Sciatic nerve (tissue), 2 donors: ENCODE data around the gene MPRIP. TPM values are rescaled to one million over a fixed set of nuclear protein-coding genes. Genes with fewer than 3 reads are reported as not detected.
"Not testable (repeated sequence)": the region's sequence is repeated elsewhere in the genome, so short reads cannot be mapped to it uniquely, and the experiment has no call there.

Experiments
- ATAC-seq: fragments of 200-7000 bp; cut with Tn5 transposase; one replicate; pipeline ENCODE4 v1.9.1; 2020; ENCODE audit warnings: mild to moderate bottlenecking, moderate library complexity
- DNase-seq: peaks from one replicate; pipeline ENCODE4 v3.0.0-alpha.2; 2020; ENCODE audit warnings: low spot score
- intact Hi-C: fragments of 100-400 bp; cut with DNase I; formaldehyde crosslinking; loops from one replicate; pipeline ENCODE4 v1.14.2; 2022
- total RNA-seq: library from RNA; stranded (reverse); fragmentation: NEBNext Ultra II Directional; extraction: Animal tissue kit (Norgen Biotek cat#: 25700); gene quantifications from one replicate; pipeline ENCODE4 v1.2.1, GENCODE V29; 2021
- donor health status: DM: no; HTN: no; CAD: no.
- donor health status: DM: no; HTN: no; CAD: no.

Gene MPRIP
- 500 TPM for total RNA-seq

GRCh38 chr17:17042384-17042736 lies at the start of gene MPRIP:
Gene MPRIP, plus strand, starts transcription at chr17:17042457. Its CDS starts 392 bp downstream, at chr17:17042849.
- no peak for ATAC-seq
- DNase-seq = no peak
- intact Hi-C loops = no loop called here

- ATAC-seq (no peak), DNase-seq (no peak)
- intact Hi-C loops = no loop called here
Observed at GRCh38 chr17:16994631-16995030, 47.6 kb upstream of the MPRIP start.

- DNase-seq = no peak
- intact Hi-C loops = no loop called here
- ATAC-seq = no peak
Observed at GRCh38 chr17:16995930-16996329, 46.3 kb upstream of the MPRIP start.

GRCh38 chr17:16996726-16997125 lies 45.5 kb upstream of the MPRIP start:
- DNase-seq, intact Hi-C loops, ATAC-seq: not testable (repeated sequence)

DNA sequence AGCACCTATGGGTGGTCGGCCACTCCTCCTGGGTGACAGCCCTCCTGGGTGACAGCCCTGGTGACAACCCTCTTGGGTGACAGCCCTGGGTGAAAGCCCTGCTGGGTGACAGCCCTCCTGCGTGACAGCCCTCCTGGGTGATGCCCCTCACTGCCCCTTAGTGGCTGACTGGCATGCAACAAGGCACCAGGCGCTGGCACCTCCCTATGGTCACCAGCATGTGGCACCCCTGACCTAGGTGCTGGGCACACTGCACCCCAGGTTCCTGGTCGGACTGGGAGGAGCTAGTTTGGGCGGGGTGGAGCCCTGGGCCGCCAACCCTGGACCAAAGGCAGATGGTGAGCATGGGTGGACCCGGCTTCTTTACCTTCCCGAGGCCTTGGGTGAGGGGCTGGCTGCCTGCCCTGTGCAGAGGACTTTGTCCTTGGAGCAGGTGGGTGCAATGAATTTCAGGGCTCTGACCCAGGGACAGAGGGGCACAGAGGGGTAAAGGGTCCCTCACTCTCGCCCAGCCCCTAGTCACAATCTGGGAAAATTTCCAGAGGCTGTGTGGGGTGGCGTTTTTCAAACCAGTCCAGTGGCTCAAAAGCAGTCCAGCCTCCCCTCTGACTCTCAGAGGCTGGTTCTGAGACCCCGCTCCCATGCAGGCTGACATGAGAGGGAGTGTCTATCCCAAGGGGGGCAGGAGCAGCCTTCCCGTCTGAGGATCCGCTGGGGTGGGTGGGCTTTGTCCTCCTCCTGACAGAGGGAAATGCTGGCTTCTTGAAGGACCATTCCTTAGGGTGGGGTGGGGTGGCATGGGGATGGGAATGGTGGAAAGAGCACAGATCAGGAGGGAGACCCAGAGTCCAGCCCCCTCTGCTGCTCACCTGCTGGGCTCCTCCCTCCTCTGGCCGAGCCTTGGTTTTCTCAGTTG lies 44.5 kb upstream of the MPRIP start:
- intact Hi-C loops = no loop called here
- no peak for ATAC-seq

GRCh38 chr17:16999931-17000625 lies 42.2 kb upstream of the MPRIP start:
- intact Hi-C loops = no loop called here
- ATAC-seq (no peak), DNase-seq (no peak)

More for the DNA sequence above, 44.5 kb upstream of the MPRIP start:
- DNase-seq = no peak

- ATAC-seq = peak; percentile 16
Observed at GRCh38 chr17:17001076-17001777, 41.0 kb upstream of the MPRIP start.

DNA sequence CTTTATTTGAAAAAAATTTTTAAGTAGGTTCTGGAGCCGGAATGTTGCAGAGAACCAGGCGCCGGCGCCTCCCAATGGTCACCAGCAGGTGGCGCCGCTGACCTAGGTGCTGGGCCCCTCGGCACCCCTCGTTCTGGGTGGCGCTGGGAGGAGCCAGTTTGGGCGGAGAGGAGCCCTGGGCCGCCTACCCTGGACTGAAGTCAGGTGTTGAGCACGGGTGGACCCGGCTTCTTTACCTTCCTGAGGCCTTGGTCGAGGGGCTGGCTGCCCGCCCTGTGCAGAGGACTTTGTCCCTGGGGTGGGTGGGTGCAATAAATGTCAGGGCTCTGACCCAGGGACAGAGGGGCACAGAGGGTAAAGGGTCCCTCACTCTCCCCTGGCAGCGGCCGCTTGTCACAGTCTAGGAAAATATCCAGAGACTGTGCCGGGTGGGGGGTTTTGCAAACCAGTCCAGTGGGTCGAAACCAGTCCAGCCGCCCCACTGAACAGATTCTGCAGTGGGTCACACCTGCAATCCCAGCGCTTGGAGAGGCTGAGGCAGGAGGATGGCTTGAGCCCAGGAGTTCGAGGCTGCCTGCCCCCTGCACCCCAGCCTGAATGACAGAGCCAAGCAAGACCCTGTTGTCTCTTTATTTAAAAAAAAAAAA lies 40.3 kb upstream of the MPRIP start:
- intact Hi-C loops = no loop called here
- DNase-seq = peak; percentile 90
- peak; percentile 90 for ATAC-seq

More at GRCh38 chr17:17001076-17001777, 41.0 kb upstream of the MPRIP start:
- DNase-seq = no peak
- intact Hi-C loops = no loop called here

DNA sequence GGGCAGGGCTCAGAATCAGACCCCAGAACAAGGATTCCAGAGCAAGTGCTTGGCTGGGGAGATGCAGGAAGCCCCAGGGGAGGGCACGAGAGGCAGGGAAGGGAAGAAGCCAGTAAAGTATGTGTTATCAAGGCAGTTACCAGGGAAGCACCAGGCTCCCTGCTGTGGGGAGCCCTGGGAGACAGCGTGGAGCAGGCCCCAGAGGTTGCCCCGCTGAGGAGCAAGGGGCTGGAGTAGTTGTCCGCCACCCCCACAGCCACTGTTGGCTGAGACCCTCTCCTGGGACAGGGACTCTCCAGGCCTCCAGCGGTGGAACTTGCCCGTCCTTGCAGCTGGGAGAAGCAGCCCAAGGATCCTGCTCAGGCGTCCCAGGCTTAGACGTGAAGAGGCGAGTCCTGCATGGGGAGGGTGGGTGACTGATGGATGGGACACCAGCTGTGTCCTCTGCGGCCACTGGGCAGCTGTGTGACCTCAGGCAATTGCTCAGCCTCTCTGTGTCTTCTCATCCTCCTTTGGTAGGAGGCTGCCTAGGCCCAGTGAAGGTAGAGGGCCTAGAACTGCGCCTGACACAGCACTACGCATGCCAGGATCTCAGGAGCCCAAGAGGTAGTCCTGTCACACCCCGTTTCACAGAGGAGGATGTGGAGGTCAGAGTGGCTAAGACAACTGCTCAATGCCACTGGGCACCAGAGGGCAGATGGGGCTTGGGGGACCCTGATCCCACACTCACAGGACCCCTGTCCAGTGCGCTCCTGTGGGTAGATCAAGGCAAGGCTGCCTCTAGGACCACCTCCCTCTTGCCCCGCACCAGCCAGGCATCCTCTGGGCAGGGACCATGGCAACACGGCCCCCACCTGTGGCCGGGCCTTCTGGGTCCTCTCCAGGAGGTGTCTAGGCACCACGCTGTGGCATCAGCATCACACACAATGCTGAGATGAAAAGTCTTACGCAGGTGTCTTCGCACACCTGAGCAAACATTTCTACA lies 39.2 kb upstream of the MPRIP start:
- ATAC-seq, intact Hi-C loops, DNase-seq: not testable (repeated sequence)

- intact Hi-C loops = no loop called here
- DNase-seq (no peak), ATAC-seq (no peak)
Observed at GRCh38 chr17:17004251-17004996, 37.8 kb upstream of the MPRIP start.

DNA sequence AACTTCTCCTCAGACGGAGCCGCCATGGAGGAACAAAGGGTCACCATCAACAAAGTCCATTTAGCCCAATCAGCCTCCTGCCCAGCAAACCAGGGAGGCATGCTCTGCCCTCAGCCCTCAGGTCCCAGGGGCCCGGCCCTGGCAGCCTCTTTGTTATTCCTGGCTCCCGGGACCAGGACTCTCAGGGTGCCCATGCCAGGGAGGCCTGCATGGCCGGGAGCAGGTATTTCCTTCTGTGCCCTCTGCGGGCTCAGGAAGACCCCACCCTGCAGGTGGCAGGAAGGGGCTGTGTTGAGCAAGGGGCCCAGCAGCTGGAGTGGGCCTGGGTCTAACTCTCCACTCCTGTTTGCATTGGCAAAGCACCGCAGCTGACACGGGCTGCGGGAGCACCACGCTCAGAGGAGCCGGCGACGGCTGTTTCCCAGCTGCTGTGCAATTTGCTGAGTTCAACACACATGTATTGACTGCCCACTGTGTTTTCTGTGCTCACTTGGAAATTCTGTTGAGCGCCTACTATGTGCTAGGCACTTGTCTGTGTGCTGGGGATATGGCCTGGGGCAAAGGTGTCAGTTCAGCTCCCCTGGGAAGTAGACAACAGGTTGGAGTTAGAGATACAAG lies 37.2 kb upstream of the MPRIP start:
- intact Hi-C loops, ATAC-seq, DNase-seq: not testable (repeated sequence)

GRCh38 chr17:17007891-17008290 lies 34.4 kb upstream of the MPRIP start:
- DNase-seq, intact Hi-C loops, ATAC-seq: not testable (repeated sequence)

DNA sequence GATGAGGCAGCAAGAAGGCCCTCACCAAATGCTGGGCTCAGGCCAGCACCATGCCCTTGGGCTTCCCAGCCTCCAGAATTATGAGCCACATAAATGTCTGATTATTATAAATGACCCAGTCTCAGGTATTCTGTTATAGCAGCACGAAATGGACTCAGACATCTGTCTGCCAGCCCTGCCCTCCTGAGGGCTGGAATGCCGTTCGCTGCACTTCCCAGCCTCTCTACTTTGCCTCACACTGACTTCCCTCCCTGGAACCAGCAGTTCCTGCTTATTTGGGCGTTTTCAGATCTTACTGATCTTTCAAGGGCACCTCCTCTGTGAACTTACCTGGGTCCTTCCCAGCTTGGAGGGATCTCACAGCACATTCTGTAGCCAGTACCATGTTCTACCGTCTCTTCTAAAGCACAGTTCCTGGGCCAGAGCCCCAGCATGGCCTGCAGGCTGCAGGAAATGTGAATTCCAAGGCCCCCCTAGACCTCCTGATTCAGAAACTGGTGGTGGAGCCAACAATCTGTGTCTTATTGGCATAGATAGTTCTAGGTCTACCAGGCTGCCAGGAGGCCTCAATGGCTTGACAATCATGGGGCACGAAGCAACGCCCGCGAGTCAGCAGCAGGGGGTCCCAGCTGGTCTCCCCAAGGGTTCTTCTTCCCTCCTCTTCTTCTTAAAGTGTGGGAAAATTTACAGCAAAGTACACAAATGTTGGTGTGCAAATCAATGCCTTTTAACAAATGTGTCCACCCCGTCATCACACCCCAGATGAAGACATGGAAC lies 33.4 kb upstream of the MPRIP start:
- ATAC-seq, DNase-seq, intact Hi-C loops: not testable (repeated sequence)

DNA sequence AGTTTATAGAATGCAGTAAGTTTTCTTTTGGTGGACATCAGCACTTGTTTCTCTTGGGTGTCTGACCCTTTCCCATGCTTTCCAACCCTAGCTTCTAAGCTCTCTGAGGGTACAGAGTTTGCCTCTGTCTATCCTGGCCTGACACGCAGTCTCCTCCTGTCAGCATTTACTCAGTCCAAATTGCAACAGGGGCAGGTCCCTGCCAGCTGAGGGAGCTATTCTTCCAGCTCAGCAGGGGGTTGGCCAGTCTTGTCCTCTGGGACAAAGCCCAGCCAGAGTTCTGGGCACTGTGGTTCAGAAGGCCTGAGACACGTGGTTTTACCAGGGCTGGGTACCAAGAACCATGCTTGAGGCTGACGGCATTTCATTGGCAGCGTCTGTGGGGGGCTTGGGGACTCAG lies 32.3 kb upstream of the MPRIP start:
- peak; percentile 73 for ATAC-seq
- intact Hi-C loops, DNase-seq: not testable (repeated sequence)

GRCh38 chr17:17010545-17011034 lies 31.7 kb upstream of the MPRIP start:
- DNase-seq (peak; percentile 56), ATAC-seq (peak; percentile 82)
- intact Hi-C loops = not testable (repeated sequence)
